HUDEP-2 (cell line): ENCODE measurements around the gene POLRMT.
"Not testable (repeated sequence)": the region's sequence is repeated elsewhere in the genome, so short reads cannot be mapped to it uniquely, and the experiment has no call there.

Source experiments
- DNase-seq, 76 experiments: peaks; one replicate each; lab custom pipeline; 2025; ENCODE audit not compliant: unreplicated experiment in 76 of 76; lab: John Stamatoyannopoulos, UW

The POLRMT gene

GRCh38 chr19:616062-616700 is 17.2 kb downstream of the POLRMT start:
- DNase-seq: no peak

GRCh38 chr19:615619-616018 is 17.7 kb downstream of the POLRMT start:
- no peak for DNase-seq

DNA sequence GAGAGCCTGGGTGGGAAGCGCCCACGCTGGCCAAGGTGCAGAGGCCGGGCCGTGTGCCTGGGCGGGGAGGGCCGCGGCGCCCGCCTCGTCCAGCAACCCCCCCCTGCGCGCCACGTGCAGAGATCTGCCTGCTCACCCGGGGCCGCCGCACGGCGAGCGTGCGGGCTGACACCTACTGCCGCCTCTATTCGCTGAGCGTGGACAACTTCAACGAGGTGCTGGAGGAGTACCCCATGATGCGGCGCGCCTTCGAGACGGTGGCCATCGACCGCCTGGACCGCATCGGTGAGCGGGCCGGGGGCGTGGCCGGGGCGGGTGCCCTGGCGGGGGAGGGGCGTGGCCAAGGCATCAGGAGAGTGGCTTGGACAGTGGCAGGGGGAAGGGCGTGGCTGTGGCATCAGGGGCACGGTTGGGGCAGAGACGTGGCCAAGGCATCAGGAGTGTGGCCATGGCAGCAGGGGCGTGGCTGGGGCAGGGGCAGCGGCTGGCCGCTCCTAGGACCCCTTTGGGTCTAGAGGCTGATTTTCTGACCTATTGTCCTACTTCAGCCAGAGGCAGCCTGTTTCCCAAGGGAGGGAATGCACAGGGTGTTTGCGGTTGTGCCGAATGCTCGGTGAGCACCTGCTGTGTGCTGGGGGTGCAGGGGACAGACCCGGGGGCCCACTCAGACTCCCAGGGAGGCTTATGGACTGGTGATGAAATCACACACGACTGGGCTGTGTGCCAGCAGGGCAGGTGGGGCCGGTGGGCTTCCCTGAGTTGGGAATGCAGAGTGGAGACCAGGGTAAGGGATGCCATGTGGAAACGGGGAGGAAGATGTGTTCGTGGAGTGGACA is 19.4 kb downstream of the POLRMT start:
- no peak for DNase-seq

DNA sequence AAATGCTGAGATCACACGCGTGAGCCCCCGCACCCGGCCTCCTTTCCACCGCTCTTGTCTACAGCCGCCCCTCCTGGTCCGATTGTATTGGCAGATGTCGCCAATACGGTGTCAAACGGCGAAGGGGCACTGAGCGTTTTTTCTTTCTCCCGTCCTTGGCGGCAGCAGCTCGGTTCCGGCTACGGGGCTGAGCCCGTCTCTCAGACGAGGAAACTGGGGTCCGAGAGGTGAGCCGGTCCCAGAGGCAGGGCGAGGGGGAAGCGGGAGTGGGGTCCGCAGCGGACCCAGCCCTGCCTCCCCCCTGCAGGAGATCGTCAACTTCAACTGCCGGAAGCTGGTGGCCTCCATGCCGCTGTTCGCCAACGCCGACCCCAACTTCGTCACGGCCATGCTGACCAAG is 20.4 kb downstream of the POLRMT start:
- no peak for DNase-seq

DNA sequence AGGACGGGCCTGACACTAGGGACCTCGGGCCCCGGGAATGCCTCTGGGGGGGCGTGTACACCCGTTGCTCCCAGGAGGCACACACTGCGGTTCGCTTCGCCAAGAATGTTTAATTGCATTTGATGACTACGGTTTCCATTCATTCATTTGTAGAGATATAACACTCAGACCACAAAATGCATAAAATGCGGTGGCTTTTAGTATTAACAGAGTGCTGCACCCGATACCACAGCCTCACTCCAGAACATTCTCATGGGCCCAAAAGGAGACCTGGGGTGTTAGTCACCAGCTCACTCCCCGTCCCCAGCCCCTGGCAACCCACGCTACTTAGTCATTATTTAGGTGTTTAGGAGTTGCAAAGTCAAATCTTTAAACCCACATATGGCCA is 21.9 kb downstream of the POLRMT start:
- no peak for DNase-seq

- DNase-seq: peak in 48 of 76 experiments; percentile 12 to 82 (median 46)
Measured at GRCh38 chr19:610801-611480, 22.4 kb downstream of the POLRMT start.

DNA sequence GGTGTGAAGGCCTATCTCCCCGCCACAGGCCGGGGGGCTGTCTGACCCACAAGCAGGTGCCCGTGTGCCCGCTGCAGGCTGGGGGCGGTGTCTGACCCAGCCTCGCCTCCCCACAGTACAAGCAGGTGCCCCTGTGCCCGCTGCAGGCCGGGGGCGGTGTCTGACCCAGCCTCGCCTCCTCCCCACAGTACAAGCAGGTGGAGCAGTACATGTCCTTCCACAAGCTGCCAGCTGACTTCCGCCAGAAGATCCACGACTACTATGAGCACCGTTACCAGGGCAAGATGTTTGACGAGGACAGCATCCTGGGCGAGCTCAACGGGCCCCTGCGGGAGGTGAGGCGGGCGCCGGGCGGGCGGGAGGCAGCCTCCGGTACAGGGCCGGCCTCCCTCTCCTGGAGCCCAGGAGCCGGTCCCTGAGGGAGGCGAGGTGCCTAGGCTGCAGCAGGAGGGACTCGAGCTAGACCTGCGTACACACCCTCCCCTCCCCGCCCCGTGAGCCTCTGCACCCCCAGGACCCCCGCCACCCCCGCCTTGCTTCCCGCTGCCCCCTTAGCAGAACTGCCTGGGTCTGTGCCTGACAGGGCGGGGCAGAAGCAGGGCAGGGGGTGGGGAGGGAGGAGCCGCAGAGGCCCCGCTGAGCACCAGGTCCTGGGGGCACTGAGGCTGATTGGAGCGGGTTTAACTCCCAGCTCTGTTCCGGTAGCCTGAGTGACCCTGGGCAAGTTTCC is 23.1 kb downstream of the POLRMT start:
- DNase-seq: peak in 2 of 76 experiments; percentile 27

DNA sequence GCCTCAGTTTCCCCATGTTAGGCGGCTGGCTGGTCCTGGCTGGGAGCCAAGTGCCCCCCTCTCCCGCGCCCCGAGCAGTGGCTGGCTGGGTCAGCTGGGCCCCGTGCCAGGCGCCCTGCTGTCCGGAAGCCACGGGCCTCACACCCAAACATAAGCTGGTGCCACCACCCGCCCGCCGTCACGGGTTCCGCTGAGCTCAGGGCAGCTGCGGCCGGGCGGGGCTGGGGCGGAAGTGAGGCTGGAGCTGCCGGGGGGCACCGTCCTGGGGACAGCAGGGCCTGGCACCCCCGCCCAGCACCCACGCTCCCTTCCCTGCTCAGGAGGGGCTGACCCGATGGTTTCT is 24.4 kb downstream of the POLRMT start:
- DNase-seq: peak in 65 of 76 experiments; percentile 23 to 89 (median 71)

DNA sequence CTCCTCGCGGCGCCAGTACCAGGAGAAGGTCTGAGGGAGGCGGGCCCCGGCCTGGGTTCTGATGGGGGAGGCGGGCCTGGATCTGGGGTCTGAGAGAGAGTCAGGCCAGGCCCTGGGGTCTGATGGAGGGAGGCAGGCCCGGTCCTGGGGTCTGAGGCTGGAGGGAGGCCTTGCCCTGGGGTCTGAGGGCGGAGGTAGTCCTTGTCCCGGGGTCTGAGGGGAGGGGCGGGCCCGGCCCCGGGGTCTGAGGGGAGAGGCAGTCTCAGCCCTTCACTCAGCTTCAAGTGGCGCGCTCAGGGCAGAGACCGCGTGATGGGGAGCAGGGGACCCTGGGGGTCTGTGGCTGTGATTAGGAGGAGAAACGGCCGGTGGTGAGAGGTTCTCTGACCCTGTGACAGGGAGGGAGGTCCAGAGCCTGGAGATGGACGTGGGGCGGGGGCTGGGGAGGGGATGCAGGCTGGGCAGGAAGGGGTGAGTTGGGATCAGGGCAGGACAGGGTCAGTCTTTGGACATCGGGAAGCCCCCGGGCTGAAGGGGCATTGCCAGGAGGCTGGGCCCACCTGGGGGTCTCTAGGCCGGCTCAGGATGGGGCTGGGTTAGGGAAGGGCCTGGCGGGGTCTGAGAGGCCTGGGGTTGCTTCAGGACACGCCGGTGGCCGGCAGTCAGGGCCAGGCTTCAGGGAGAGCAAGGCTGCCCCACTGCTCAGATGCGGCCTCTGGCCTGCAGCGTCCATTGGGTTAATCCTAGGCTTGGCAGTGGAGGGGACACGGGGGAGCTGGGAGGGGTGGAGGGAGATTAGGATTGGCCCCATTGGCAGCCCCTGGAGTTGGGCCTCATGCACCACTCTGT is 25.0 kb downstream of the POLRMT start:
- no peak for DNase-seq

GRCh38 chr19:607301-608154 is 25.8 kb downstream of the POLRMT start:
- no peak for DNase-seq

GRCh38 chr19:605061-605971 is 28.0 kb downstream of the POLRMT start:
- peak in 14 of 76 experiments; percentile 13 to 54 (median 30) for DNase-seq

DNA sequence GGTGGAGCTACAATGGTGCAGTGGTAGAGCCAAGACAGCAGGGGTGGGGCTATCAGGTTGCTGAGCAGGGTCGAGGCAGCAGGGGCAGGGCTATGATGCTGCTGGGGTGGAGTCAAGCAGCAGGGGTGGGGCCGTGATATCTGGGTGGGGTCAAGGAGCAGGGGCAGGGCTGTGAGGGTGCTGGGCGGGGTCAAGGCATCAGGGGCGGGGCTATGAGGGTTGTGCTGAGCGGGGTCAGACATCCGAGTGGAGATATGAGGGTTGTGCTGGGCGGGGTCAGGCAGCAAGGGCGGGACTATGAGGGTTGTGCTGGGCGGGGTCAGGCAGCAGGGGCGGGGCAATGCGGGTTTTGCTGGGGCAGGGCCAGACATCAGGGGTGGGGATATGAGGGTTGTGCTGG is 29.0 kb downstream of the POLRMT start:
- DNase-seq: peak in 56 of 76 experiments; percentile 32 to 82 (median 65)

- DNase-seq: peak in 3 of 76 experiments; percentile 17 to 43 (median 27)
Measured at GRCh38 chr19:603779-604178, 29.6 kb downstream of the POLRMT start.

- not testable (repeated sequence) for DNase-seq
Measured at GRCh38 chr19:603302-603639, 30.1 kb downstream of the POLRMT start.

GRCh38 chr19:602391-603301 is 30.7 kb downstream of the POLRMT start:
- DNase-seq: no peak

GRCh38 chr19:601790-602189 is 31.5 kb downstream of the POLRMT start:
- no peak for DNase-seq

DNA sequence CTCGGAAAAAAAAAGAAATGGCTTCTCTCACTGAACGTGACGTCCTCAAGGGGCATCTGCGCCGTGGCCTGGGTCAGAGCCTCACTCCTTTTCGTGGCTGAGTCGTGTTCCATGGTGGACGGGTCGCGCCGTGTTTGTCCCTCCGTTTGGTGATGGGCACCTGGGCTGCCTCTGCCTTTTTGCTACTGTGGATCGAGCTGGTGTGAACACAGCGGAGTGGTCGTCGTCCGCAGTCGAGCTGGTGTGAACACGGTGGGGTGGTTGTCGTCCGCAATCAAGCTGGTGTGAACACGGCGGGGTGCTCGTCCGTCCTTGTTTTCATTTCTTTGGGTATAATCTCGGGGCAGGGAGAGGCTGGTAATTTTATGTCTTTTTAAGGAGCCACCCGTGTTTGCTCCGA is 32.0 kb downstream of the POLRMT start:
- no peak for DNase-seq
